Measurements from ENCODE around the gene CDC42BPB.

- no peak for TF ChIP-seq TAF1 (IDR thresholded peaks at IDR 0.05; ENCODE audit: borderline replicate concordance, low read depth, low read length)
- TF ChIP-seq CTCF (IDR thresholded peaks at IDR 0.05) = no peak
- TF ChIP-seq USF1 (IDR thresholded peaks at IDR 0.05; ENCODE audit: borderline replicate concordance, low read depth) = no peak
- no peak for TF ChIP-seq IRF3 (IDR thresholded peaks at IDR 0.05; ENCODE audit: low read depth, low read length)
- TF ChIP-seq RAD21 (IDR thresholded peaks at IDR 0.05; ENCODE audit: low read length) = peak; percentile 33
- no peak for TF ChIP-seq MXI1 (IDR thresholded peaks at IDR 0.05; ENCODE audit: low read depth, low read length)
- no peak for TF ChIP-seq JUND (IDR thresholded peaks at IDR 0.05)
- no peak for TF ChIP-seq RFX5 (IDR thresholded peaks at IDR 0.05; ENCODE audit: low read length)
- no peak for TF ChIP-seq ELF1 (IDR thresholded peaks at IDR 0.05)
- no peak for TF ChIP-seq NFIC (IDR thresholded peaks at IDR 0.05; ENCODE audit: borderline replicate concordance)
Observed at GRCh38 chr14:102982852-102983470, 74.4 kb downstream of the CDC42BPB start.
